Neutrophil (primary cell): ENCODE measurements around the gene KRTAP9-1.

Experiments used
- H3K27ac ChIP-seq: fragments of 200-600 bp; sonication (generic); 2 replicates; pipeline ENCODE4 v1.5.1; 2016; ENCODE audit warnings: mild to moderate bottlenecking, moderate library complexity
- H3K27me3 ChIP-seq: fragments of 200-600 bp; sonication (generic); 2 replicates; pipeline ENCODE4 v1.6.0; 2016; ENCODE audit warnings: mild to moderate bottlenecking
- H3K36me3 ChIP-seq: fragments of 200-600 bp; sonication (generic); 2 replicates; pipeline ENCODE4 v1.5.1; 2017
- H3K4me1 ChIP-seq, 2 experiments: fragments of 200-600 bp in 1 of 2; sonication (generic) in 1 of 2; 1 replicate in 1 of 2; 2 replicates in 1 of 2; pipeline versions ENCODE4 v1.5.1 to v1.6.1; 2013 to 2016; ENCODE audit warnings: low read depth in 1 of 2, low read length in 1 of 2, mild to moderate bottlenecking in 1 of 2, moderate library complexity in 1 of 2; ENCODE audit not compliant: control insufficient read depth in 1 of 2, insufficient read depth in 1 of 2
- H3K4me3 ChIP-seq, 2 experiments: fragments of 200-600 bp in 1 of 2; sonication (generic) in 1 of 2; 1 replicate in 1 of 2; 2 replicates in 1 of 2; pipeline ENCODE4 v1.5.1; 2013 to 2016; ENCODE audit warnings: low read depth in 1 of 2, low read length in 1 of 2, mild to moderate bottlenecking in 1 of 2, moderate library complexity in 1 of 2
- H3K9me3 ChIP-seq: fragments of 200-600 bp; sonication (generic); 2 replicates; pipeline ENCODE4 v1.5.1; 2016
- CTCF ChIP-seq: fragments of 200-600 bp; sonication (generic); IDR thresholded peaks from 2 replicates; pipeline ENCODE4 v1.5.1; 2016; ENCODE audit warnings: antibody characterized with exemption

Gene KRTAP9-1

GRCh38 chr17:41160648-41161047 is 29.0 kb upstream of the KRTAP9-1 start, which contains the start of gene KRTAP4-4:
TSS of gene KRTAP4-4 (minus strand) at chr17:41160748. CDS start at chr17:41160691, 57 bp downstream.
- no peaks in the 10 kb centered on the region for H3K36me3 ChIP-seq
- no peak within 1 kb of the TSS for H3K4me3 ChIP-seq
- no peaks in the 10 kb centered on the region for H3K9me3 ChIP-seq
- H3K4me1 ChIP-seq = no peaks in the 10 kb centered on the region
- H3K27ac ChIP-seq = no peak within 1 kb of the TSS
- TF ChIP-seq CTCF = no peak
- peaks cover 9% of the 10 kb centered on the region for H3K27me3 ChIP-seq

GRCh38 chr17:41163828-41164227 is 25.9 kb upstream of the KRTAP9-1 start:
- H3K9me3 ChIP-seq = no peaks in the 10 kb centered on the region
- H3K36me3 ChIP-seq = no peaks in the 10 kb centered on the region

GRCh38 chr17:41167561-41167960 is 22.1 kb upstream of the KRTAP9-1 start:
- Histone ChIP-seq H3K9me3 (no peaks in the 10 kb centered on the region), H3K4me1 (no peaks in the 10 kb centered on the region), H3K4me3 (no peak overlapping the region), H3K27me3 (peaks cover 9% of the 10 kb centered on the region), H3K36me3 (no peaks in the 10 kb centered on the region), H3K27ac (no peak overlapping the region)
- no peak for TF ChIP-seq CTCF

More at GRCh38 chr17:41163828-41164227, 25.9 kb upstream of the KRTAP9-1 start:
- TF ChIP-seq CTCF = no peak
- Histone ChIP-seq H3K4me1 (no peaks in the 10 kb centered on the region), H3K4me3 (no peak overlapping the region), H3K27ac (no peak overlapping the region), H3K27me3 (peaks cover 9% of the 10 kb centered on the region)

- Histone ChIP-seq H3K4me1 (no peaks in the 10 kb centered on the region), H3K27ac (no peak within 1 kb of the TSS), H3K4me3 (no peak within 1 kb of the TSS), H3K36me3 (no peaks in the 10 kb centered on the region), H3K9me3 (no peaks in the 10 kb centered on the region), H3K27me3 (peaks cover 9% of the 10 kb centered on the region)
- TF ChIP-seq CTCF = no peak
These were observed 21.6 kb upstream of the KRTAP9-1 start, which contains the start of gene KRTAP4-3 for GRCh38 chr17:41168121-41168520. TSS of gene KRTAP4-3 (minus strand) at chr17:41168221. CDS start at chr17:41168172, 49 bp downstream.

- Histone ChIP-seq H3K36me3 (no peaks in the 10 kb centered on the region), H3K27ac (no peak overlapping the region), H3K4me3 (no peak overlapping the region), H3K9me3 (no peaks in the 10 kb centered on the region), H3K27me3 (peaks cover 5% of the 10 kb centered on the region), H3K4me1 (no peaks in the 10 kb centered on the region)
- no peak for TF ChIP-seq CTCF
These were observed 17.8 kb upstream of the KRTAP9-1 start for GRCh38 chr17:41171886-41172285.
